Measurements from ENCODE around the gene DUOX2.

The DUOX2 gene

GRCh38 chr15:45093622-45094357, 20.2 kb downstream of the DUOX2 start:
- POLR2A ChIA-PET, result no interaction called here
- TF ChIP-seq ARNT (IDR thresholded peaks at IDR 0.05) (no peak), HDGF (IDR thresholded peaks at IDR 0.05; ENCODE audit: borderline replicate concordance) (no peak), SUZ12 (IDR thresholded peaks at IDR 0.05) (no peak), BHLHE40 (IDR thresholded peaks at IDR 0.05; ENCODE audit: borderline replicate concordance) (no peak), L3MBTL2 (conservative IDR thresholded peaks at IDR 0.05) (no peak), FOXA1 (IDR thresholded peaks at IDR 0.05) (no peak), FOXM1 (IDR thresholded peaks at IDR 0.05; ENCODE audit: borderline replicate concordance) (no peak), PKNOX1 (IDR thresholded peaks at IDR 0.05) (no peak)
- DNase-seq (ENCODE audit: extremely low spot score), result no peak
- CTCF ChIA-PET, result no interaction called here

DNA sequence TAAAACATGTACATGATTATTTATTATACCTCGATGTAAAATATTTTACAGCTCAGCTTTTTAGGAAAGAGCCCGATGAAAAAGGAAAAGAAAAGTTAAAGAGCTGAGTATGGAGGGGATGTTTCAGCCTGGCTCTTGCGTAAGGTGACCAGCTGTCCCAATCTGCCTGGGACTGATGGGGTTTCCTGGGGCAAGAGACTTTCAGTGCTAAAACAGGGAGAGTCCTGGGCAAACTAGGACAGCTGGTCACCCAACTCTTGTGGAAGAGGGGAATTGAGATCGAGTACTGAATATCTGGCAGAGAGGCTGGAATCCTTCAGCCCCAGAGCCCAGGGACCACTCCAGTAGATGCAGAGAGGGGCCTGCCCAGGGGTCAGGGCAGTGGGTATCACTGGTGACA, 21.0 kb downstream of the DUOX2 start:
- CTCF ChIA-PET, result no interaction called here
- POLR2A ChIA-PET, result no interaction called here

GRCh38 chr15:45091576-45091975, 22.4 kb downstream of the DUOX2 start:
- ChIA-PET CTCF (no interaction called here), POLR2A (no interaction called here)
- no peak for TF ChIP-seq L3MBTL2 (conservative IDR thresholded peaks at IDR 0.05)
- TF ChIP-seq ZNF384 (IDR thresholded peaks at IDR 0.05), result no peak
- no peak for TF ChIP-seq CTBP1 (IDR thresholded peaks at IDR 0.05; ENCODE audit: borderline replicate concordance)
- TF ChIP-seq FOXK2 (IDR thresholded peaks at IDR 0.05), result no peak
- no peak for TF ChIP-seq BHLHE40 (IDR thresholded peaks at IDR 0.05; ENCODE audit: borderline replicate concordance)
- no peak for TF ChIP-seq SUZ12 (IDR thresholded peaks at IDR 0.05)
- no peak for TF ChIP-seq ELF4 (IDR thresholded peaks at IDR 0.05)
- TF ChIP-seq TARDBP (IDR thresholded peaks at IDR 0.05), result no peak
- TF ChIP-seq SP1 (IDR thresholded peaks at IDR 0.05), result no peak
- TF ChIP-seq HDGF (IDR thresholded peaks at IDR 0.05; ENCODE audit: borderline replicate concordance), result no peak
- no peak for TF ChIP-seq FOXM1 (IDR thresholded peaks at IDR 0.05; ENCODE audit: borderline replicate concordance)
- TF ChIP-seq NFRKB (IDR thresholded peaks at IDR 0.05), result no peak
- no peak for TF ChIP-seq FOXA1 (IDR thresholded peaks at IDR 0.05)
- TF ChIP-seq PKNOX1 (IDR thresholded peaks at IDR 0.05), result no peak
- TF ChIP-seq ARNT (IDR thresholded peaks at IDR 0.05), result no peak
- TF ChIP-seq LEF1 (IDR thresholded peaks at IDR 0.05; ENCODE audit: borderline replicate concordance), result no peak
- DNase-seq (ENCODE audit: extremely low spot score), result no peak

More for the DNA sequence above, 21.0 kb downstream of the DUOX2 start:
- no peak for DNase-seq (ENCODE audit: extremely low spot score)
- no peak for TF ChIP-seq HDGF (IDR thresholded peaks at IDR 0.05; ENCODE audit: borderline replicate concordance)
- TF ChIP-seq FOXA1 (IDR thresholded peaks at IDR 0.05), result no peak
- TF ChIP-seq CTBP1 (IDR thresholded peaks at IDR 0.05; ENCODE audit: borderline replicate concordance), result no peak
- TF ChIP-seq TARDBP (IDR thresholded peaks at IDR 0.05), result no peak
- TF ChIP-seq BHLHE40 (IDR thresholded peaks at IDR 0.05; ENCODE audit: borderline replicate concordance), result no peak
- no peak for TF ChIP-seq SP1 (IDR thresholded peaks at IDR 0.05)
- no peak for TF ChIP-seq ZNF384 (IDR thresholded peaks at IDR 0.05)
- no peak for TF ChIP-seq ELF4 (IDR thresholded peaks at IDR 0.05)
- no peak for TF ChIP-seq LEF1 (IDR thresholded peaks at IDR 0.05; ENCODE audit: borderline replicate concordance)
- no peak for TF ChIP-seq L3MBTL2 (conservative IDR thresholded peaks at IDR 0.05)
- TF ChIP-seq NFRKB (IDR thresholded peaks at IDR 0.05), result no peak
- TF ChIP-seq SUZ12 (IDR thresholded peaks at IDR 0.05), result no peak
- TF ChIP-seq PKNOX1 (IDR thresholded peaks at IDR 0.05), result no peak
- TF ChIP-seq ARNT (IDR thresholded peaks at IDR 0.05), result no peak
- TF ChIP-seq FOXK2 (IDR thresholded peaks at IDR 0.05), result no peak
- TF ChIP-seq FOXM1 (IDR thresholded peaks at IDR 0.05; ENCODE audit: borderline replicate concordance), result no peak

DNA sequence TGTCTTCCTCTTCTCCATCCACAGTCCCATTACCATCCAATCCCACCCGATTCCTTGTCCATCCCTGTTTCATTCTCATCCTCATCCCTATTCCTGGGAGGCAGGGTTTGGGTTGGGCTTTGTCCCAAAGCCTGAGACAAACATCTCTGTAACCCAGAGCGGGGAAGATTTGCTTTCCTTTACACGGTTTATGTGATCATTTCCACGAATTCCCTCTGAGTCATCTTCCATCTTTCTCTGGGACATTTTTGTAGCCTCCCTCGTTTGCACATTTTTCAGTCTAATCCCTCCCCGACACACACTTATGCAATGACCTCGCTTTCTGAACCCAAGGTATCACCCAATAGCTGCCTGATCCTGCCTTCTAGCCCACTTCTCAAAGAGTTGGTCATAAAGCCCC, 22.8 kb downstream of the DUOX2 start:
- TF ChIP-seq ARNT (IDR thresholded peaks at IDR 0.05) (no peak), ZNF384 (IDR thresholded peaks at IDR 0.05) (no peak), PKNOX1 (IDR thresholded peaks at IDR 0.05) (no peak), ELF4 (IDR thresholded peaks at IDR 0.05) (no peak), L3MBTL2 (conservative IDR thresholded peaks at IDR 0.05) (no peak), LEF1 (IDR thresholded peaks at IDR 0.05; ENCODE audit: borderline replicate concordance) (no peak), FOXM1 (IDR thresholded peaks at IDR 0.05; ENCODE audit: borderline replicate concordance) (no peak), TARDBP (IDR thresholded peaks at IDR 0.05) (no peak), CTBP1 (IDR thresholded peaks at IDR 0.05; ENCODE audit: borderline replicate concordance) (no peak), NFRKB (IDR thresholded peaks at IDR 0.05) (no peak), FOXK2 (IDR thresholded peaks at IDR 0.05) (no peak), HDGF (IDR thresholded peaks at IDR 0.05; ENCODE audit: borderline replicate concordance) (no peak), FOXA1 (IDR thresholded peaks at IDR 0.05) (no peak), BHLHE40 (IDR thresholded peaks at IDR 0.05; ENCODE audit: borderline replicate concordance) (no peak), SP1 (IDR thresholded peaks at IDR 0.05) (no peak), SUZ12 (IDR thresholded peaks at IDR 0.05) (no peak)
- ChIA-PET CTCF (no interaction called here), POLR2A (no interaction called here)
- DNase-seq (ENCODE audit: extremely low spot score), result no peak

- ChIA-PET POLR2A (no interaction called here), CTCF (interaction anchor here (2.0 kb wide), 1 partner anchor 28 kb away, joined by 11 read pairs; no protein-coding TSS in a partner anchor)
- no peak for TF ChIP-seq HDGF (IDR thresholded peaks at IDR 0.05; ENCODE audit: borderline replicate concordance)
- no peak for TF ChIP-seq CTBP1 (IDR thresholded peaks at IDR 0.05; ENCODE audit: borderline replicate concordance)
- TF ChIP-seq LEF1 (IDR thresholded peaks at IDR 0.05; ENCODE audit: borderline replicate concordance), result no peak
- no peak for TF ChIP-seq ELF4 (IDR thresholded peaks at IDR 0.05)
- no peak for TF ChIP-seq FOXK2 (IDR thresholded peaks at IDR 0.05)
- TF ChIP-seq TARDBP (IDR thresholded peaks at IDR 0.05), result no peak
- TF ChIP-seq SP1 (IDR thresholded peaks at IDR 0.05), result no peak
- no peak for TF ChIP-seq PKNOX1 (IDR thresholded peaks at IDR 0.05)
- TF ChIP-seq L3MBTL2 (conservative IDR thresholded peaks at IDR 0.05), result no peak
- TF ChIP-seq ARNT (IDR thresholded peaks at IDR 0.05), result no peak
- no peak for TF ChIP-seq SUZ12 (IDR thresholded peaks at IDR 0.05)
- TF ChIP-seq ZNF384 (IDR thresholded peaks at IDR 0.05), result no peak
- TF ChIP-seq BHLHE40 (IDR thresholded peaks at IDR 0.05; ENCODE audit: borderline replicate concordance), result no peak
Observed at GRCh38 chr15:45089712-45090373, 24.1 kb downstream of the DUOX2 start.

More at GRCh38 chr15:45089712-45090373, 24.1 kb downstream of the DUOX2 start:
- DNase-seq (ENCODE audit: extremely low spot score), result no peak
